GM21367 (cell line): Measurements from ENCODE around the gene TMCO4.

Experiments
- ATAC-seq: cut with Tn5 transposase; IDR thresholded peaks from one replicate; pipeline ENCODE4 v1.9.1; 2021; ENCODE audit not compliant: unreplicated experiment

Gene TMCO4

GRCh38 chr1:19750882-19751276 lies 48.8 kb downstream of the TMCO4 start:
- ATAC-seq = no peak

GRCh38 chr1:19750101-19750881 lies 49.4 kb downstream of the TMCO4 start:
- no peak for ATAC-seq

- no peak for ATAC-seq
Observed at GRCh38 chr1:19749685-19750084, 50.0 kb downstream of the TMCO4 start.

- ATAC-seq = no peak
Observed at GRCh38 chr1:19747761-19748160, 52.0 kb downstream of the TMCO4 start.

GRCh38 chr1:19744886-19745285 lies 54.8 kb downstream of the TMCO4 start:
- no peak for ATAC-seq

- no peak for ATAC-seq
Observed at GRCh38 chr1:19744335-19744743, 55.4 kb downstream of the TMCO4 start.

- ATAC-seq = no peak
Observed at GRCh38 chr1:19743793-19744192, 55.9 kb downstream of the TMCO4 start.

- no peak for ATAC-seq
Observed at GRCh38 chr1:19743180-19743579, 56.5 kb downstream of the TMCO4 start.

GRCh38 chr1:19739628-19740027 lies 60.1 kb downstream of the TMCO4 start:
- ATAC-seq = no peak

- ATAC-seq = no peak
Observed at GRCh38 chr1:19738669-19739068, 61.0 kb downstream of the TMCO4 start.

GRCh38 chr1:19738076-19738475 lies 61.6 kb downstream of the TMCO4 start:
- ATAC-seq = no peak

- no peak for ATAC-seq
Observed at GRCh38 chr1:19737104-19737825, 62.5 kb downstream of the TMCO4 start.

GRCh38 chr1:19735440-19736127 lies 64.1 kb downstream of the TMCO4 start:
- no peak for ATAC-seq

GRCh38 chr1:19734472-19734999 lies 65.2 kb downstream of the TMCO4 start:
- no peak for ATAC-seq

GRCh38 chr1:19734056-19734455 lies 65.7 kb downstream of the TMCO4 start:
- ATAC-seq = no peak

GRCh38 chr1:19733615-19734014 lies 66.1 kb downstream of the TMCO4 start:
- ATAC-seq = no peak

GRCh38 chr1:19731311-19731821 lies 68.3 kb downstream of the TMCO4 start:
- ATAC-seq = no peak

GRCh38 chr1:19730793-19731192 lies 68.9 kb downstream of the TMCO4 start:
- ATAC-seq = no peak

- ATAC-seq = no peak
Observed at GRCh38 chr1:19730232-19730631, 69.5 kb downstream of the TMCO4 start.

- ATAC-seq = no peak
Observed at GRCh38 chr1:19728413-19729145, 71.1 kb downstream of the TMCO4 start.

- no peak for ATAC-seq
Observed at GRCh38 chr1:19725606-19726005, 74.1 kb downstream of the TMCO4 start.
